Effector memory CD8-positive, alpha-beta T cell (primary cell): ENCODE results near the gene GLRX.
A peak's percentile ranks its signal among the peaks of the same experiment; 100 is the strongest.

Source experiments
- ATAC-seq: fragments of 150-1000 bp; cut with Tn5 transposase; replicated peaks from 2 replicates; pipeline ENCODE4 v1.10.0; 2021; ENCODE audit warnings: mild to moderate bottlenecking, moderate library complexity
- DNase-seq, 3 experiments: peaks; one replicate each; pipeline ENCODE4 v3.0.0; 2021
- H3K27ac Mint-ChIP-seq, 2 donors: one replicate each; pipeline ENCODE4 v1.8.0; 2022; ENCODE audit warnings: mild to moderate bottlenecking in 2 of 2, mixed read lengths in 2 of 2, moderate library complexity in 2 of 2
- H3K27me3 Mint-ChIP-seq, 2 donors: one replicate each; pipeline ENCODE4 v1.8.0; 2022; ENCODE audit warnings: mixed read lengths in 2 of 2
- H3K36me3 Mint-ChIP-seq: one replicate; pipeline ENCODE4 v1.8.0; 2022; ENCODE audit warnings: mild to moderate bottlenecking, moderate library complexity, mixed read lengths; ENCODE audit not compliant: insufficient read depth
- H3K4me1 Mint-ChIP-seq, 2 donors: one replicate each; pipeline ENCODE4 v1.8.0; 2022; ENCODE audit warnings: low read depth in 2 of 2, mixed read lengths in 2 of 2
- H3K4me3 Mint-ChIP-seq, 2 donors: one replicate each; pipeline ENCODE4 v1.8.0; 2022; ENCODE audit warnings: mild to moderate bottlenecking in 2 of 2, mixed read lengths in 2 of 2, moderate library complexity in 2 of 2
- H3K9me3 Mint-ChIP-seq, 2 donors: one replicate each; pipeline ENCODE4 v1.8.0; 2022; ENCODE audit warnings: mixed read lengths in 2 of 2

The GLRX gene

DNA sequence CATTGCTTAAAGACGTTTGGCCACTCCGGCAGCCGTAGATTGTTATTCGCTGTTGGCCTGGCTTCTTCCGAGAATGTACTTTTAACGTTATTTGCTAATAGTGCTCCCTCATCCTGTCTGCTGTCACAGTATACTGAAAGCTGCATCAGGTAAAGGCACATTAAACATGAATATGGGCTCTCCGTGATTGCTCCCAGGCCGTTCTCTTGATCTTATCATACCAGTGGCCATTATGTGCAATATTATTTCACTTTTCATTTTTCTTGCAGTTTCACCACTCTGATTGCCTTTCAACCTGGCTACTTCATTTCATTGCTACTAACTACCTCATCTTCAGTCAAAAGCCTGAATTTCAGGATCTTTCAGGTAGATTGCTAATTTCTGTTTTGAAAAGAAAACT is 34.0 kb downstream of the GLRX start:
- Mint-ChIP-seq H3K27ac (no peak overlapping the region), H3K27me3 (no peaks in the 10 kb centered on the region), H3K4me3 (no peak overlapping the region), H3K9me3 (no peaks in the 10 kb centered on the region), H3K4me1 (no peaks in the 10 kb centered on the region), H3K36me3 (no peaks in the 10 kb centered on the region)
- DNase-seq (no peak), ATAC-seq (no peak)

GRCh38 chr5:95786821-95787418 is 35.6 kb downstream of the GLRX start:
- H3K27ac Mint-ChIP-seq, result no peak overlapping the region
- no peaks in the 10 kb centered on the region for H3K36me3 Mint-ChIP-seq
- no peak for DNase-seq

DNA sequence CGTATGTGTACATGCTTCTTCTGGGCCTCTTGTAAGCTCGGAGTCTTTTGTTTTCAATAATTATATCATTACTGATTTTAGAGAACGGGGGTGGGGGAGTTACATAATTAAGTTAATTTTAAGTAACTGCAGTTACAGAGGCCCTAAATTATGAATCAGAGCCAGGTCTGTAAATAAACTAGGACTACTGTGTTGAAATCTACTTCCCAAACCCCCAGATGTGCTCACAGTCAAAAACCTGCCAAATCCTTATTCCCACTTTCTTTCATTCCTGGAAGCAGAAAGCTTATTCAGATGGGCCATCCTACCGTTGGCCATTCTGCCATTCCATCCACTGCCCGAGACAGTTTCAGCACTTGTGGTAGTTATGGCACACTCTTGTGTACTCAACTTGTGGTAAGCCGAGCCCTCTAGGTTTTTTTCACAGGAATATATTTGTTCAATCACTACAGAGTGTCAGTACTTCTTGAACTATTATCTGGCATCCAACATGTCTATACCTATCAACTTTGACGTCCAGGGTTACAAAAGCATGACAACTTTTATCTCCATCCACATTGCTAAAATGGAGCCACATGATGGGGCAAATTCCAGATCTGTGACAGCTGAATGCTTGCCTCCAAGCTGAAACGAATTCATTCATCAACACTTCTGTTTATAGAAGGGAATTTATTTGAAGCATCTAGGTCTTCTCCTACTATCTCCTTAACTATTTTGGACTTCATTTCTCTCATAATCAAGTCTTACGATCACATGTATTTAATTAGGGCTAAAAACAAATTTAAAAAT is 37.8 kb downstream of the GLRX start:
- Mint-ChIP-seq H3K4me3 (no peak overlapping the region), H3K36me3 (no peaks in the 10 kb centered on the region)
- no peak for ATAC-seq

More at GRCh38 chr5:95786821-95787418, 35.6 kb downstream of the GLRX start:
- no peaks in the 10 kb centered on the region for H3K27me3 Mint-ChIP-seq
- no peaks in the 10 kb centered on the region for H3K4me1 Mint-ChIP-seq
- ATAC-seq, result no peak
- H3K4me3 Mint-ChIP-seq, result no peak overlapping the region
- H3K9me3 Mint-ChIP-seq, result no peaks in the 10 kb centered on the region

DNA sequence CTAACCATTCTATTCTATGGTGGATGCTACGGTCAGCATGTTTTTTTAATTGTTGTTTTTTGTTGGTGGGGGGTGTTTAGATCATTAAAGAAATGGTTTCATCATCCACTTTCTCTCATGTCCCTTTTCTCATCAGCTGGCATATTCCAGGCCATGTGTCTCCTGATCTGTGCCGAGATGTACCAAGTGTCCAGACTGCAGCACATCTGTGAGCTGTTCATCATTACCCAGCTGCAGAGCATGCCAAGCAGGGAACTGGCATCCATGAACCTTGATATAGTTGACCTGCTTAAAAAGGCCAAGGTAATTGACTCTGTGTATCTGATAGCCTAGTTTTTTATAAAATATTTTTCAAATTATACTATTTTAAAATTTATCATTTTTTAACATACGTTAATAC is 38.9 kb downstream of the GLRX start:
- Mint-ChIP-seq H3K36me3 (no peaks in the 10 kb centered on the region), H3K4me1 (peaks cover 7 to 12% of the 10 kb centered on the region in 2 donors), H3K27me3 (no peaks in the 10 kb centered on the region), H3K9me3 (no peaks in the 10 kb centered on the region), H3K4me3 (no peak overlapping the region), H3K27ac (no peak overlapping the region)
- ATAC-seq, result no peak
- DNase-seq, result no peak

More for the DNA sequence above, 37.8 kb downstream of the GLRX start:
- Mint-ChIP-seq H3K9me3 (no peaks in the 10 kb centered on the region), H3K4me1 (peaks cover 2 to 7% of the 10 kb centered on the region in 2 donors), H3K27me3 (no peaks in the 10 kb centered on the region), H3K27ac (no peak overlapping the region)
- no peak for DNase-seq

DNA sequence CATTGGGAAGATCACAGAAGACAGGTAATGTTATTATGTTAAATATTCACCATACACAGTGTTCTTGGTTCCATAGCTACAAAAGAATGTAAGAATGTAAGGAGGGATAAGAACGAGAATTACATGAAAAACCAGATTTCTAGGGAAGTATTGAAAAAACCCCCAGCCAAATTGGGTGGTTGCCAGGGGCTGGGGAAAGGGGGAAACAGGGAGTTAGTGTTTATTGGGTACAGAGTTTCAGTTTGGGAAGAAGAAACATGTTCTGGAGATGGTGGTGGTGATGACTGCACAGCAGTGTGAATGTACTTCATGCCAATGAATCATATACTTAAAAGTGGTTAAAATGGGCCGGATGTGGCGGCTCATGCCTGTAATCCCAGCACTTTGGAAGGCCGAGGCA is 40.3 kb downstream of the GLRX start:
- no peak overlapping the region for H3K4me3 Mint-ChIP-seq

GRCh38 chr5:95781101-95781583 is 41.4 kb downstream of the GLRX start:
- Mint-ChIP-seq H3K36me3 (no peaks in the 10 kb centered on the region), H3K4me3 (peak overlapping the region; percentile 31 to 51), H3K27me3 (no peaks in the 10 kb centered on the region), H3K4me1 (peaks cover 7 to 12% of the 10 kb centered on the region in 2 donors), H3K27ac (no peak overlapping the region), H3K9me3 (no peaks in the 10 kb centered on the region)
- peak; percentile 98 for ATAC-seq
- peak; percentile 57 to 65 (median 58) for DNase-seq

More for the DNA sequence above, 40.3 kb downstream of the GLRX start:
- Mint-ChIP-seq H3K36me3 (no peaks in the 10 kb centered on the region), H3K27ac (no peak overlapping the region), H3K4me1 (peaks cover 7 to 12% of the 10 kb centered on the region in 2 donors), H3K9me3 (no peaks in the 10 kb centered on the region), H3K27me3 (no peaks in the 10 kb centered on the region)
- DNase-seq, result no peak
- no peak for ATAC-seq

DNA sequence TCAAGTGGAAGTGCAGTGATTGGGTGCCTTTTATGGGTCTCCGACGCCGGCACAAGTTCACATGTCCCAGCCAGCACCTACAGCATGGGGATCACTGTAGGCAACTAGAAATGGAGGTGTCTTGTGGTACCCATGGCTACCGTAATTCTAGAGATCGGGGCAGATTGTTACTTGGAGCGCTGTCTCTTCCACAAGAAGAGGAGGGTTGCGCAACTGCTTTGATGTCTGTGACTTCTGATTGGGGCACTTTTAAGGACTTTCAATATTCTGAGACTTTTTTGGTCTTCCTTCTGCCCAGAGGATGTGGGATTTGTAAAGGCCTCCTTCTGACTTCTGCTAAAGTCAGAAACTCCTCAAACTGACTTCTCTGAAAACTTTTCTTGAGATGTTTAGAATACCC is 41.9 kb downstream of the GLRX start:
- peaks cover 7 to 12% of the 10 kb centered on the region in 2 donors for H3K4me1 Mint-ChIP-seq

DNA sequence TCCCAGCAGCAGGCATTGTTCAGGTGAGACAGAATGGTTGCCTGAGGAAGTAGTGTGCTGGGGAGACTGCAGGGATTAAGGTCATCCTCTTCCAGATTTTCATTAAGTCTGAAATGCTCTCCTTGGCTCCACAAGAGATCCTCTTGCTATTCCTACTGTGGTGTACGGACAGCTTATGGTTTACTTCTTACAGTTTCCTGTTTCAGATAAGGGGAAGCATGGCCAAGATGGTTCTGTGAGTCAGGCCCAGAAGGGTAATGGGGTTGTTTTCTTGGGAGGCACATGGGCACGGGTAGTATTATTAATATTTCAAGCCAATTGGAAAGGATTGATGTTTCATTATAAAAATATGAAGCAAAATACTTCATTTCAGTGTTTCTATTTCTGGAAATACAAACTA is 42.9 kb downstream of the GLRX start:
- Mint-ChIP-seq H3K9me3 (no peaks in the 10 kb centered on the region), H3K4me3 (no peak overlapping the region), H3K27me3 (no peaks in the 10 kb centered on the region), H3K4me1 (peaks cover 7 to 12% of the 10 kb centered on the region in 2 donors), H3K27ac (peak overlapping the region in 1 of 2 donors; percentile 16), H3K36me3 (no peaks in the 10 kb centered on the region)
- DNase-seq (no peak), ATAC-seq (no peak)

More for the DNA sequence above, 41.9 kb downstream of the GLRX start:
- Mint-ChIP-seq H3K36me3 (no peaks in the 10 kb centered on the region), H3K27me3 (no peaks in the 10 kb centered on the region), H3K9me3 (no peaks in the 10 kb centered on the region), H3K4me3 (no peak overlapping the region), H3K27ac (no peak overlapping the region)
- no peak for DNase-seq
- ATAC-seq, result no peak

DNA sequence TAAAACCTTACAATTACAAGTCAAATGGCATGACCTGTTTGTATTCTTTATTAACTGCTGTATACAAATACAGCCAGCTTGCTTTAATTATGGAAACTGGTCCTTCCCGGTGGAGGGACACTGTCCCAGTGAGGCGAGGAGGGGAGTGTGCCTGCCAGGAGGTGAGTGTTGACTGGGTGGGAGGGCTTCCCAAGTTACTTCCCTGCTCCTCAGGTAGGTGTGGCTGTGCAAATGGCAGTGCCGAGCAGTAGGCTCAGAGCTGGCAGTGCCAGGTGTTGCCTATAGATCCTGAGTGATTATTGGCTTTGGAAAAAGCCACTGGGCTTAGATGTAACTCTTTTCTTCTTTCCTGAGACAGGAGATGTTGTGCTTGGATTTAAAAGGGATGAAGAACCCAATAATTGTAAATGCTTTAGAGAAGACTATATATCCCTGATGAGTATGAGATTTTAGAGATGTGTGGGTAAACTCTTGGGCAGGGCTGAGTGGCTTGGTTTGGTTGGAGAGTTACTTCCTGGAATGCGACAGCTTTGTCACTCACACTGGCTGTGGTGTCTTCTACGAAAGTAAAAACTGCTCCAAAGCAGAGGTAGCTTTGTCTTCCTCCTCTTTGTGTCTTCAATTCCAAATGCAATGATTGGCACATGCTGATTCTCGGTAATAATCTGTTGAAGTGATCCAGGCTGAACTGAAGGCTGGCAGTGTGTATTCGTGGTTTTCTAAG is 43.7 kb downstream of the GLRX start:
- no peak for ATAC-seq
- H3K27me3 Mint-ChIP-seq, result no peaks in the 10 kb centered on the region
- H3K9me3 Mint-ChIP-seq, result no peaks in the 10 kb centered on the region
- H3K4me1 Mint-ChIP-seq, result peaks cover 7 to 13% of the 10 kb centered on the region in 2 donors
- no peak for DNase-seq
- no peaks in the 10 kb centered on the region for H3K36me3 Mint-ChIP-seq
- H3K27ac Mint-ChIP-seq, result peak overlapping the region in 1 of 2 donors; percentile 16
- H3K4me3 Mint-ChIP-seq, result no peak overlapping the region

DNA sequence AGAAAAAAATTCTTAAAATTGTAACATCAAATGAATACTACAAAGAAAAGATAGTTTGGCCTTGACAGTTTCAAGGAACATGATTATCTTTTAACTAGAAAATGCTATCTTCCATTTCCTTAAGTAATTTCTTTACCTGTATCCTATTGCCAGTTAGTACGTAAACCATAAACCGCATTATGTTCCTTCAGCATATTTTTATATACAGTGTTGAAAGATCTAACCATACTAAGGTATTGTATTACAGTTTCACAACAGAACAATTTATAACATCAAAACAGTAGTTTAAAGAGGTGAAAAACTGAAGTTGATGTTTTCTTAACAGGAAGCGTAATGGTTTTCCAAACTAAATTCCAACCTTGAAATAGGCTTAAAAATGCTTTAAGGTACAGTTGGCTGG is 45.1 kb downstream of the GLRX start:
- H3K36me3 Mint-ChIP-seq, result no peaks in the 10 kb centered on the region
- DNase-seq (no peak), ATAC-seq (no peak)
- H3K27ac Mint-ChIP-seq, result no peak overlapping the region
- H3K9me3 Mint-ChIP-seq, result no peaks in the 10 kb centered on the region
- no peaks in the 10 kb centered on the region for H3K27me3 Mint-ChIP-seq
- H3K4me3 Mint-ChIP-seq, result no peak overlapping the region
- H3K4me1 Mint-ChIP-seq, result peaks cover 11 to 20% of the 10 kb centered on the region in 2 donors

- H3K9me3 Mint-ChIP-seq, result no peaks in the 10 kb centered on the region
- H3K27me3 Mint-ChIP-seq, result no peaks in the 10 kb centered on the region
- peaks cover 4 to 8% of the 10 kb centered on the region in 2 donors for H3K4me1 Mint-ChIP-seq
- H3K36me3 Mint-ChIP-seq, result peaks cover 3% of the 10 kb centered on the region
- peak overlapping the region in 1 of 2 donors; percentile 70 for H3K27ac Mint-ChIP-seq
- H3K4me3 Mint-ChIP-seq, result no peak overlapping the region
- ATAC-seq, result peak; percentile 67
- DNase-seq, result no peak
Observed at GRCh38 chr5:95773335-95774059, 49.0 kb downstream of the GLRX start.

DNA sequence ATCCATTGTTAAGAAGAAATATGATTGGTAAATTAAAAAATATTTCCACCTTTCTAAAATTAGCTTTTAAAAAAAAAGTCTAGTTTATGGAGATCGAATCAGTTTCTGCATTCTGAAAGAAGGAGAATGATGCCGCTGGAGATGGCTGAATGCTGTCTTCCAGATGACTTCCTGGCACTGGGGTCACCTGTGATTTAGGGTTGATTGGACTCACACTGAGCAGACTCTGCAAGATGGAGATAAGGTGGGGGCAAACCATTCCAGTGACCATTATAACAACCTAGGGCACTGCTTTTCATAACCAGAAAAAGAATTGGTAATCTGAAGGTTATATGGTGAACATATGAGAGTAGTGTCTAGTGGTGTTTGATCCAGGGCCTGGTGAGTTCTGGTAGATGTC is 50.6 kb downstream of the GLRX start:
- no peak for ATAC-seq
- Mint-ChIP-seq H3K36me3 (peaks cover 3% of the 10 kb centered on the region), H3K27ac (peak overlapping the region in 1 of 2 donors; percentile 53), H3K4me3 (no peak overlapping the region), H3K9me3 (no peaks in the 10 kb centered on the region), H3K27me3 (no peaks in the 10 kb centered on the region), H3K4me1 (peaks cover 4 to 8% of the 10 kb centered on the region in 2 donors)
- DNase-seq, result no peak
